Stimulated activated CD4-positive, alpha-beta T cell treated with anti-CD3 and anti-CD28 coated beads, Interleukin-1b, Interleukin-23, amount 100 ng/mL, for 1 hour (primary cell): ENCODE results near the gene ITCH.
"Not testable (repeated sequence)": the region's sequence is repeated elsewhere in the genome, so short reads cannot be mapped to it uniquely, and the experiment has no call there.

Experiments
- DNase-seq, 2 donors: peaks; one replicate each; pipeline ENCODE4 v3.0.0-alpha.2; 2020; ENCODE audit warnings: low read depth in 2 of 2

Gene ITCH

DNA sequence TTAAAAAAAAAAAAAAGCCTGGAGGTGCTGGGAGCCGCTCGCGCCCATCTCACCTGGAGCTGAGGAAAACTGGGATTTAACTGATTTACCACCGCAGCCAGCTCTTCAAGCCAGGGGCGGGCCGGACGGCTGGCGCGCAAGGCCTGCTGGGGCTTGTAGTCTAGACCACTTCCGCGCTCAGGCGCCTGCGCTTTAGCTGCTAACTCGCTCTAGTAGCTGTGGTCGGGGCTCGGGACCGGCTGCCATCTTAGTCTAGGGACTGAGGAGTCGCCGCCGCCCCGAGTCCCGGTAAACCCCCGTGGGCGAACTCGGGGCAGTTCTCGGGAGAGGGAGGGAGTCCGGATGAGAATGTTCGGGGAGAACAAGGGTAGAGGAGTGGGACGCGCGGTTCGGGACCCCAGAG lies at the start of gene ITCH:
Gene ITCH (plus strand): TSS at position 212 of the 403 bp plus-strand sequence. CDS start 30,539 bp downstream, outside the sequence.
- peak; percentile 73 to 77 for DNase-seq

DNA sequence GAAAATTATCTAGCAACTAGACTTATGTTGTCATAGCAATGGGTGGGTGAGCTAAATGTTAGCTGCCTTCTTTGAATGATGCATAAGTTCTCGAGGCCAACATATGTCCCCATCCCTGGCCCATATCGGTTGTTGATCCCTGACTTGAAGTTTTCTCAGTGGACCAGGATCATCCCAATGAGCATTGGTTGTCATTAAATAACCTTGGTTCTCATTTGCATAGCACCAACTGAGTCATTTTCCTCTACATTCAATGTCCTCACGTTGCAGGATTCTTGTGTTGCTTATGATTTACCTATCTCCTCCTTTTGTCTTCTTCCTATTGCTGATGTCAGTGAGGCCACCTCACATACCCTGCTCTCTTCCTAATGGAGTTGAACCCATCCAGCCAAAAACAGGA lies 47.8 kb upstream of the ITCH start:
- no peak for DNase-seq

DNA sequence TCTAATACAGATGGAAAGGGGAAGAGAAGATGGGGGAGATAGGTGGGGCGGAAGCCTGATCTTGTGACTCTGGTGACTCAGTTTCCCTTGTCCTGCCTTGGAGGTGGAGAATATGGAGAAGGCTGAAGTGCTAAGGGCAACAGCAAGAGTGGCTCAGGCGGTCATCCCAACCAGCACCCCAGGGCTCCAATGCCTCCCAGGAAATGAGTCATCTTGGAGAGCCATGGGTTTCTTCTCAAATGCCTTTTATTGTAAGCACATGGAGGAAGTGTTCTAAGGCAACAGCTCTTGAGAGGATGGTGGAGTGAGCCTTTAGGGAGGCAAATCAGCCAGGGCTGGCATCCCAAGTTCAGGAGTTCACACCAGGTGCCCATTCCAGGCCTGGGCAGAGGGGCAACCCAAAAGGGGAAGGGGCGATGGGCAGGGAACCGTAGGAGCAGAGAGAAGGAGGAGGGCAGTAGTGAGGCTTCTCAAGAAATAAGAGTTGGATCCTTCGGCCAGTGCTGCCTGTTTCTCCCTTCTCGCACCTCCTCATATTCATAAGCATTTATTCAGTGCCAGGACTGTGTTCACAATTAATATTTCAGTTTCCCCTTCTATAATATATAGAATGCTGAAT lies 46.8 kb upstream of the ITCH start:
- no peak for DNase-seq

DNA sequence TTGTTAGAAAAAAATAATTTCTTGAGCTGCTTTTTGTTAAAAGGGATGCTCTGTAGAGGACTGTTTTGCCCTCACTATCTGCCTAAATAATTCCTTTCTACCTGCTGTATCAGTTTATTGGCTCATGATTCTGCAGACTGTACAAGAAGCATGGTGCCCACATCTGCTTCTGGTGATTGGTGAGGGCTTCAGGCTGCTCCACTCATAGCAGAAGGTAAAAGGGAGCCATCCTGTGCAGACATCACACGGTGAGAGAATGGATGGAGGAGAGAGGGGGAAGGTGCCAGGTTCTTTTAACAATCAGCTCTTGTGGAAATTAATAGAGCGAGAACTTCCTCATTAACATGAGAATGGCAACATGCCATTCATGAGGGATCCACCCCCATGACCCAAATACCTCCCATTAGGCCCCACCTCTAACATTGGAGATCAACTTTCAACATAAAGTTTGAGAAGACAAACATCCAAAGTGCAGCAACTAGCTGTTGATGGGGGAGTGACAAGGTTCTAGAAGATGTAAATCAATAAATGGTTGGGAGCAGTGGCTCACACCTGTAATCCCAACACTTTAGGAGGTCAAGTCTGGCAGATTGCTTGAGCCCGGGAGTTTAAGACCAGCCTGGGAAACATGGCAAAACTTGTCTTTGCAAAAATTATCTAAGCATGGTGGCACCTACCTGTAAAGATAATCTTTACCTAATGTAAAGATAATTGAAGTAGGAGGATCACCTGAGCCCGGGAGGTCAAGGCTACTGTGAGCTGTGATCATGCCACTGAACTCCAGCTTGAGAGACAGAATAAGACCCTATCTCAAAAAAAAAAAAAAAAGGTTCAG lies 44.2 kb upstream of the ITCH start:
- DNase-seq, result no peak

DNA sequence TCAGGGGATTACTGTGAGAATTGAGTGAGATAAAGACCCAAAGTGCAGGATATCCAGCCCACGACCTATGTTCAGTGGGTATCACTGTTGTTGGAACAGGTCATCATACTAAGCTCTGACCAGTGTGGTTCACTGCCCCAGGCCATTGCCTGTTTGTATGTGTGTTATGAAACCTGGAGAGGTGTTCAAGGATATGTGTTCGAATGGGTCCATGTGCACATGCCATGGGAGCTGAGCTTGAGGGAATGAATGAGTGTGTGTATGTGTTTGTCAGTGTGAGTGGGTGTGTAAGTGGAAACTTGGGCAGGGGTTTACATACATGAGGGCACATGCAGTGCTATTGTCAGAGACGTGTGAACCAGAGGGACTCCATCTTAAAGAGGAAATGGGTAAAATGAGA lies 42.2 kb upstream of the ITCH start:
- DNase-seq, result no peak

DNA sequence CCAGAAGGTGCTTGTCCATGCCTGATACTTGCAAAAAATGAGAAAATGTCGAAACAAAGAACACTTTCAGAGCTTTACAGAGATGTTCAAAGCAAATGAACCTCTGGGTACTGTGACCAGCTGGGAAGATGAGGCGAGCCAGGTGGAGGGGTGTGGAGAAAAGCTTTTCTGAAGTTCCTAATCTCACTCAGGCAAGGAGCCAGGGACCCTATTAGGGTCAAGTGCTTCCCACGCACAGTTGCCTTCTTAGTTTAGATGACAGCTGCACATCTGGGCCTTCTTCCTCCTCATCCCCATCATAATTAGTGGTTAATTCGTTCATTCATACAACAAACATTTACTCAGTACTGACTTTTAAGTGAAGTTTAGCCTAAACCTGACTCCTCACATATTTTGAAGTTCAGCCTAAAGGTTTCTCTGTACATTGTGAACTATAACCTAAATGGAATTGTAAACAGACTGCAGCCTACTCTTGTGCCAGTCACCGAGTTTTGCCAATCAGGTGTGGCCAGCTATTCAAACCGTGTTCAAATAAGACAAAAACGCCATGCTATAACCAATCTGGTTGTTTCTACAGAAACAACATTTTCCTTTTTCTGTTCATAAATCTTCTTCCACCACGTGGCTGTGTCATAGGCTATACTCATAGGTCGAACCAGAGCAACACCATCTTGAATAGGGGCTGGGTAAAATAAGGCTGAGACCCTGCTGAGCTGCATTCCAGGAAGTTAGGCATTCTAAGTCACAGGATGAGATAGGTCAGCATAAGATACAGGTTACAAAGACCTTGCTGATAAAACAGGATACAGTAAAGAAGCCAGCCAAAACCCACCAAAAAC lies 40.6 kb upstream of the ITCH start:
- DNase-seq, result no peak

DNA sequence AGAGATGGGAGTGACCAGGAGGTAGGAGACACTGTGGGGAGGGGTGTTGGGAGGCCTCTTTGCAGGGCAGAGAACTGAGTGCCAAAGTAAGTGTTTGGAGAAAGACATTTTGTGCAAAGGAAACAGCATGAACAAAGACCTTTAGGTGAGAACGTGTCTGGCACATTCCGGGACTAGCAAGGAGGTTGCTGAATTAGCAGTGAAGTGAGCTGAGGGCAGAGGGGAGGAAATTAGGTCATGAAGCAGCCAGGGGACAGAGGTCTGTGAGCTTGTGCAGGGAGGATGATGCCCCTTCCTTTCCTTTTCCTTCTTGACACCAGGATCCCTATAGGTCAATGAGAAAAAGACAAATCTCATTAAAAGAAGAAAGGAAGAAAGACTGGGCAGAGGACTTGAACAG lies 38.5 kb upstream of the ITCH start:
- no peak for DNase-seq

DNA sequence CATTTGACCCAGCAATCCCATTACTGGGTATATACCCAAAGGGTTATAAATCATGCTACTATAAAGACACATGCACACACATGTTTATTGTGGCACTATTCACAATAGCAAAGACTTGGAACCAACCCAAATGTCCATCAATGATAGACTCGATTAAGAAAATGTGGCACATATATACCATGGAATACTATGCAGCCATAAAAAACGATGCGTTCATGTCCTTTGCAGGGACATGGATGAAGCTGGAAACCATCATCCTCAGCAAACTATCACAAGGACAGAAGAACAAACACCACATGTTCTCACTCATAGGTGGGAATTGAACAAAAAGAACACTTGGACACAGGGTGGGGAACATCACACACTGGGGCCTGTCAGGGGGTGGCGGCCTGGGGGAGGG lies 34.9 kb upstream of the ITCH start:
- not testable (repeated sequence) for DNase-seq

DNA sequence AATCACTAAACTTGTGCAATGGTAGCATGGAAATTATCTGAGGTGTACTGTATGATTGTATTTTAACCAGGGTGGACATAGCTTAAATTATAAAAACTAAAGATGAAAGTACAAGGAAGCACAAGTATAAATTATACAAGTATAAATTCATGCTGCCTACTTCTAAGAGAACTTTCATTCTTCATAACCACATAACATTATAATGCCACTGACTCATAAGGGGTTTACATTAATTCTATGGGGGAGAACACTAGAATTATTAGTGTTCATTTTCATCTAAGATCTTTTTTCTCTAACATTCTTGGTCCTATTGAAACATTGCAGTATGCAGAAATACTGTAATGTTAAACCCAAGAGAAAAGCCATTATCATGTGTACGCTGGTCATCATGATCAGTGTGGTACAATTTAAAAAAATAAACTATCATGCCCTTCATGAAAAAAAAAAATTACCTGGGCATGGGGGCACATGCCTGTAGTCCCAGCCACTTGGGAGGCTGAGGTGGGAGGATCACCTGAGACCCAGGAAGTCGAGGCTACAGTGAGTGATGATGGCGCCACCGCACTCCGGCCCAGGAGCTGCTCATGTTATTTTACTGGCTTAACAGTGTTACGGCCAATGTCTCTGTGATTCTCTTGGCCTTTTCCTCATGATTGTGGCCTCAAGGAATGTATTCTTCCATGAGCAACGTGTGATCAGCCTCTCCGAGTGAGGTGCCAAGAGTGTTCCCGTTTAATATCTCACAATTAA lies 34.0 kb upstream of the ITCH start:
- no peak for DNase-seq

DNA sequence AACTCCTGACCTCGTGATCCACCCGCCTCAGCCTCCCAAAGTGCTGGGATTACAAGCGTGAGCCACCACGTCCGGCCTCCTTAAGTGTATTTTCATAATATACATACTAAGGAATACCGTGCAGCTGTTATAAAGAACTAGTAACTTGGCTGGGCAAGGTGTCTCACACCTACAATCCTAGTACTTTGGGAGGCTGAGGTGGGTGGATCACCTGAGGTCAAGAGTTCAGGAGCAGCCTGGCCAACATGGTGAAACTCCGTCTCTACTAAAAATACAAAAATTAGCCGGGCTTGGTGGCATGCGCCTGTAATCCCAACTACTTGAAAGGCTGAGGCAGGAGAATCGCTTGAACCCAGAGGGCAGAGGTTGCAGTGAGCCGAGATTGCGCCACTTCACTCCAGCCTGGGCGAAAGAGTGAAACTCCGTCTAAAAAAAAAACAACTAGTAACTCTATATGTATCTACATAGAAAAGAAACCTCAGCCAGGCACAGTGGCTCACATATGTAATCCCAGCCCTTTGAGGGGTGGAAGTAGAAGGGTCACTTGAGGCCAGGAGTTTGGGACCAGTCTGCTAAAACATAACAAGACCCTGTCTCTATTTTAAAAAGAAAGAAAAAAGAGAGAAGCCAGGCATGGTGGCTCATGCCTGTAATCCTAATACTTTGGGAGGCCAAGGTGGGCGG lies 32.1 kb upstream of the ITCH start:
- not testable (repeated sequence) for DNase-seq

DNA sequence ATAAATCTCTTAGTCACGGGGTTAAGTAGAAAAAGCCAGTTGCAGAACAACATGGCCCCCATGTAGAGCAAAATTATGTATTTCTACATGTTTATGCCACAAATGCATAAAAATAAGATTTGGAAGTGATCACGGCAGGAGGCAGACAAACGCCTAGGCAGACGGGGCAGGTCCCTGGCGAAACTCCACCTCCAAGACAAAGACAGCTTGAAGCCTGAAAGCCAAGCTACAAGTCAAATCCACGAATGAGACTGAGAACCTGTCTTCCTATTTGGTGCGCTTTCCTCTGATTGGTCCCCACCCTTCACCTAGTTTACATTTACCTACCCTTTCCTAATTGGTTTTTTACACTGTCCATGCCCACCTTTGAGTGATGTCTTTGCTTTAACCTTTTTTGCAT lies 31.2 kb upstream of the ITCH start:
- DNase-seq, result no peak

DNA sequence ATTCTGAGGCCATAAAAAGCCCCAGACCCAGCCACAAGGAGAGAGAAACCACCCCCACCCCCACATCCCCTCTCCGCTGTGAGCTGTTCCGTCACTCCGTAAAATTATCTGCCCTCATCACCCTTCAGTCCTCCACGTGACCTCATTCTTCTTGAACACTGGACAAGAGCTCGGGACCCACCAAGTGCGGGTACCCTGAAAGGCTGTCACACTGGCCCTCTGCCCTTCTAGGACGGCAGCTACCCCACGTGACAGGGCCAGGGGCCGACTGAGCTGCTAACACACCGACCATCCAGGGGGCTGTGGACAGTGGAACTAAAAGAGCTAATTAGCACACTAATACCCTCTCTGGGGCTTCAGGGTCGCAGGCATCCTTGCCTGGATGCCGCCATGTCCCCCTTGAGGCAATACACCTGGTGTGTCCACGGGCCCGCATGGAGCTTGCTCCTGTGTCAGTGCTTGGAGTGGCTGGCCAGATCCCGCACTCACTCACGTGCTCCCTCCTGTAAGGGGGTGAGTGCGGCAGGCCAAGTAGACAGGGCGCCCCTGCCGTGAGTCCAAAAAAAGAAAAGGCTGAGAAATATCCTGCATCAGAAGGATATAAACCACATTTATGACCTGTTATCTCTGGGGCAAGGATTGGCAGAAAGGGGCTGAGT lies 30.7 kb upstream of the ITCH start:
- no peak for DNase-seq

DNA sequence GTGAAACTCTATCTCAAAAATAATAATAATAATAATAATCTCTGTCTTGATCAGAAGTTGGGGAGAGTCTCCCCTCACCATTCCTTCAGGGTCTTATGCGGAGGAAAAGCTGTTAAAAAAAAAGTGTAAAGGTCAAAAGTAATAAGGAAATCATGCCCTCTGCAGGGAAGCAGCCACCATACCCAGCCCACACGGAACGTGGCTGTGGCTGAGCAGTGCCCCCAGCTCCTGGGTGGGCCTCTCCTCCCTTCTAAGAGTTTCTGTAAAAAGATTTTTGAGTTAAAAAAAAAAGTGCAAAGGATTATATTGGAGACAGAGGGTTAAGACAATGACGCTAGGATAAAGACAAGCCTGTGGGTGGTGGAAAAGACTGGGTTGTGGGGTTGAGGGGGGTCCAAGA lies 29.3 kb upstream of the ITCH start:
- DNase-seq, result no peak

DNA sequence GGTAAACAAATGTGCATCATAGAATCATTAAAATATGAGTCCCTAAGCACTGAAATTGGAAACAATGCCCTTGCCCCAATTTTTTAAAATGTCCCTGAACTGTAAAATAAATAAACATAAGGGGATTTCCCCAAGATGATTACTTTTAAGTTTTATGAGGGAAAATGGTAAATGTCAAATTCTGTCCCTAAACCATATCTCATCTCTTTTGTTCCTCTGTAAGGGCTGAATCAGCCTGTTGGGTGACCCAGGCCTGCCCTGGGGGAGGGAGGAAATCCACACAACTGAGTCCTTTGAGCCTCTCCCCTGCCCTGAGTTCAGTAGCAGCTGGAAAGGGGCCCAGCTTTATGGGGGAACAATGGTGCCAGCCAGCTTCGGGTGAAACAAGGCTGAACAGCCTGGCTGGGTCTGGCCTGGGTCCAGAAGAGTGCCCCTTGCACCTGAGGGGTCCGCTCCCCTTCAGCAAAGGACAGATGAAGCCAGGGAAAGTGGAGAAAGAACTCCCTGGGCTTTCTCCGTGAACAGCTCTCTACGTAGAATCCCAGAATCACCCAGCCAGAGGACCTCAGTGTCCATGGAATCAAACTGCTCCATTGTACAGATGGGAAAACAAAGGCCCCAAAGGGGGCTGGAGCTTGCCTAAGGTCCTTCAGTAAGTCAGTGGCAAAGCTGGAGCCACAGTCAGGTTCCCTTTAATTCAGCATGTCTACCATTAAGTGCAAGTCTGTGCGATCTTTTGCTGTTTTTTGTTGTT lies 28.2 kb upstream of the ITCH start:
- no peak for DNase-seq

DNA sequence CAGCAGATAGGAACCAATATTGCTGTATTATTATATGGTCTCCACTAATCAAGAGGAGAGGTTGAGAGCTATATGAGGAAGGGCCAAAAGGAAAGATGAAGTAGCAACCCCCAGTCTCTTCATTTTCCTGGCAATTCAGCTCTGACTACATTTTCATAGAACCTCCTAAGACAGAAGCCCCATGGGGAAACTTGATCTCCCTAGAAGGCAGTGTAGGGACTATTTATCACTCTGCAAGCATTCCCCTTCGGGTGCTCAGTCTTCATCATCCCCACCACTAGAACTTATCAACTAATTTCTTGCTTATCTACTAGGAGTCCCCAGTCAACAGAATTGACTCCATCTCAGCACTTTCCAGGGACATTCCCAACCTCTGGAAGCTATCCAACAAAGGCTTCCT lies 25.5 kb upstream of the ITCH start:
- DNase-seq, result no peak

DNA sequence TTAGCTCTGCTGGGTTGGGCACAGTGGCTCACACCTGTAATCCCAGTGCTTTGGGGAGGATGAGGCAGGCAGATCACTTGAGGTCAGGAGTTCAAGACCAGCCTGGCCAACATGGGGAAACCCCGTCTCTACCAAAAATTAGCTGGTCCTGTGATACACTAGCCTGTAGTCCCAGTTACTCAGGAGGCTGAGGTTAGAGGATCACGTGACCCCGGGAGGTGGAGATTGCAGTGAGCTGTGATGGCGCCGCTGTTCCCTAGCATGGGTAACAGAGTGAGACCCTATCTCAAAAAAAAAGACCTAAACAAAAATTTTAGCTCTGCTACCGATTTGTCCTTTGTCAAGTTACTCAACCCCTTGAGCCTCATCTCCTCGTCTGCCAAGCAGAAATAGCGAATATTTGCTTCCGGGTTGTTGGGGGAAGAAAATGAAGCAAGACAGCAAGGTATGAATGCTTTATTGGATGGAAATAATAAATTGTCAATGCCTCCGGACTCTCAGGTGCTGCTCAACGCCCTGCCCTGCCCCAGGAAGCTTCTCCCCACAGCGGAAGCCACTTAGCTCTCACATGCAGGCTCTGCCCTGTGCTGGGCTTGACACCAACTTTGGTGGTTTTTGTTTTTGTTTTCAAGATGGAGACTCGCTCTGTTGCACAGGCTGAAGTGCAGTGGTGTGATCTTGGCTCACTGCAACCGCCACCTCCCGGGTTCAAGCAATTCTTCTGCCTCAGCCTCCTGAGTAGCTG lies 24.9 kb upstream of the ITCH start:
- no peak for DNase-seq

DNA sequence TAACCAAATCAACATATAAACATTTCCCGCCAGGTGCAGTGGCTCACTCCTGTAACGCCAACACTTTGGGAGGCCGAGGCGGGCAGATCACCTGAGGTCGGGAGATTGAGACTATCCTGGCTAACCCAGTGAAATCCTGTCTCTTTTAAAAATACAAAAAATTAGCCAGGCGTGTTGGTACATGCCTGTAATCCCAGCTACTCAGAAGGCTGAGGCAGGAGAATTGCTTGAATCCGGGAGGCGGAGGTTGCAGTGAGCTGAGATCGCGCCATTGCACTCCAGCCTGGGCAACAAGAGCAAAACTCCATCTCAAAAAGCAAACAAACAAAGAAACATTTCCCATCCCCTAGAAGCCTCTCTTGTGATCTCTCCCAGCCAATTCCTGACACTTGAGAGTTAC lies 22.3 kb upstream of the ITCH start:
- not testable (repeated sequence) for DNase-seq

DNA sequence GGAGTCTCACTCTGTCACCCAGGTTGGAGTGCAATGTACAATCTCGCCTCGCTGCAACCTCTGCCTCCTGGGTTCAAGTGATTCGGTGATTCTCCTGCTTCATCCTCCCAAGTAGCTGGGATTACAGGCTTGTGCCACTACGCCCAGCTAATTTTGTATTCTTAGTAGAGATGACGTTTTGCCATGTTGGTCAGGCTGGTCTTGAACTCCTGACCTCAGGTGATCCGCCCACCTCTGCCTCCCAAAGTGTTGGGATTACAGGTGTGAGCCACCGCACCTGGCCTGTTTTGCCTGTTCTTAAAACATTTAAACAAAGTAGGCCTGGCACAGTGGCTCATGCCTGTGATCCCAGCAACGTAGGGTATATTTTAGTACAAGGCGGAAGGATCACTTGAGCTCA lies 21.9 kb upstream of the ITCH start:
- DNase-seq, result not testable (repeated sequence)
